Gastrocnemius medialis (tissue), 4 donors: ENCODE measurements around the gene PDXDC1.
"Not testable (repeated sequence)": the region's sequence is repeated elsewhere in the genome, so short reads cannot be mapped to it uniquely, and the experiment has no call there.

Experiments used
- CTCF ChIP-seq, 5 experiments: fragments of 450-650 bp in 3 of 5; fragments of 200-600 bp in 2 of 5; sonication (generic) in 2 of 5; IDR thresholded peaks in 4 of 5; conservative IDR thresholded peaks in 1 of 5; 1 replicate in 4 of 5; 2 replicates in 1 of 5; pipeline ENCODE4 v1.5.1; 2016 to 2019; ENCODE audit warnings: antibody characterized with exemption in 5 of 5, mild to moderate bottlenecking in 3 of 5, moderate library complexity in 3 of 5
- POLR2A ChIP-seq, 2 donors: fragments of 450-650 bp; IDR thresholded peaks; one replicate each; pipeline ENCODE4 v1.6.1; 2017; ENCODE audit warnings: antibody characterized with exemption in 2 of 2, mild to moderate bottlenecking in 2 of 2, moderate library complexity in 2 of 2

DNA sequence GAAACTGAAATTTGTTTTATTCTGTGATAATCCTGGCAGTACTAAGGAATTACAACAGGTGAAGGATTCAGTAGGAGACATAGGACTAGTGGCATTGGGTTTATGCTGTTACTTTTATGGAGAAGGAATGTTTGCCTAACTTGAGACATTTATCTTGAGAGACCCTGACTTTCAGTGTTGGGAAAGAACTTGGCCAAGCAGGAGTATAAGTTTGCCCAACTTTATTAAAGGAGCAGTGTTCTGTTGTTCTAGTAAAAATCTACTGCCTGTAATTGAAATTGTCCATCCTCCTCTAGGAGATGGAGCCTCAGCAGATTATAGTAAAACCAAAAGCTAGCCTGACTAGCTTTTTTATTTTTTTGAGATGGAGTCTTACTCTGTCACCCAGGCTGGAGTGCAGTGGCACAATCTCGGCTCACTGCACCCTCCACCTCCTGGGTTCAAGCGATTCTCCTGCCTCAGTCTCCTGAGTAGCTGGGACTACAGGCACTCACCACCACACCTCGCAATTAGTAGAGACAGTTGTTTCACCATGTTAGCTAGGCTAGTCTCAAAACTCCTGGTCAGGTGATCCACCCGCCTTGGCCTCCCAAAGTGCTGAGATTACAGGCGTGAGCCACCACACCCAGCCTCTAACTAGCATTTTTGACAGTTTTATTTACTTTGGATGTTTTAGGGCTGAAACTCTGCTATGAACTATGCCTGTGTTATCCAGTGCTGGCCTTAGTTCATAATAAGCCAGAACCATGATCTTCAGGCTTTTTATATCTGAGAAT lies 30.7 kb downstream of the PDXDC1 start:
- not testable (repeated sequence) for TF ChIP-seq CTCF (IDR thresholded peaks at IDR 0.05 in 4 of 5, conservative IDR thresholded peaks at IDR 0.05 in 1 of 5); POLR2A (IDR thresholded peaks at IDR 0.05)
